BJ (cell line): ENCODE results near the gene CNOT3. TPM values are rescaled to one million over a fixed set of nuclear protein-coding genes. Genes with fewer than 3 reads are reported as not detected.

Experiments
- CTCF ChIA-PET: fragments of 350-600 bp; formaldehyde crosslinking; extraction: SDS; loops from one replicate; lab custom pipeline; 2021; ENCODE audit warnings: antibody characterized with exemption, inconsistent platforms; lab: Yijun Ruan, JAX
- POLR2A ChIA-PET: fragments of 300-600 bp; sonication (Branson Sonifier 250); formaldehyde crosslinking; extraction: SDS; loops from one replicate; lab custom pipeline; 2021; ENCODE audit warnings: antibody characterized with exemption; lab: Charles Lee
- DNase-seq: peaks from one replicate; pipeline ENCODE4 v3.0.0-alpha.2; 2011; ENCODE audit warnings: low read depth
- H3K27me3 ChIP-seq: 2 replicates; pipeline ENCODE4 v1.6.0; 2011; ENCODE audit warnings: low read length; ENCODE audit not compliant: control insufficient read depth, insufficient read depth
- H3K36me3 ChIP-seq: 2 replicates; pipeline ENCODE4 v1.5.1; 2011; ENCODE audit warnings: low read length; ENCODE audit not compliant: control insufficient read depth, insufficient read depth
- H3K4me3 ChIP-seq: 2 replicates; pipeline ENCODE4 v1.5.1; 2011; ENCODE audit warnings: low read depth, mild to moderate bottlenecking, control low read depth, low read length
- polyA plus RNA-seq: library from polyadenylated mRNA; depleted of rRNA; stranded (reverse); fragments of >200 nt; gene quantifications from 2 replicates; pipeline ENCODE4 v1.2.3, GENCODE V29; 2011
- TF ChIP-seq, protein P1 (sequence below): IDR thresholded peaks from 2 replicates; pipeline ENCODE4 v1.5.1; 2011; ENCODE audit warnings: low read depth, mild to moderate bottlenecking, control low read depth, inconsistent platforms, low read length, moderate library complexity; ENCODE audit not compliant: insufficient read depth

Gene CNOT3
- polyA plus RNA-seq, 1 experiment: 6.3 TPM

DNA sequence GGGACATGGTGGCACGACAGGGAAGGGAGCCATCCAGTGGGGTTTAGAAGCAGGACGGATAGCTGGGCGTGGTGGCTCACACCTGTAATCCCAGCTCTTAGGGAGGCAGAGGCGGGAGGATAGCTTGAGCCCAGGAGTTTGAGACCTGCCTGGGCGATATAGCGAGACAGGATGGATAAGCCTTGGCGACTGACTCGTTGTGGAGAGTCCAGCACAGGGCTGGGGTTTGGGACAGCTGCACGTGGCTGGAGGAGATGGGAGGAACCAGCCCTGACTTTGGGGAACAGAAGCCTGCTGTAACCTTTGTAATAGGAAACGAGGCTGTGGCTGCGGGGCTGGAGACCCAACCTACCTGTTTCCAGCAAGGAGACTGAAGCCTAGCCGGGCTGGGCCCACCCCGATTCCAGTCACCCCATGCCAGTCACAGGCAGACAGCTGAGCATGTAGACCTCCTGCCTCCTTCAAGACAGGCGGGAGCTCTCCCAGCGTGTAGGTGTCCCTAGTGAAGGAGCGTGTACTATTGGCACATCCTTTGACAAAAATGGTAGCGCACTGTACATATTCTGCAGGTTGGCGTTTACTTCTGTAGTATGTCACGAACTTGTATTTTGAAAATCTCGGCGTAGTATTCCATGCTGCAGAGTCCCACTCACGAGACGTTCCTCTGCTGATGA, 13.9 kb downstream of the CNOT3 start:
- Histone ChIP-seq H3K27me3 (no peaks in the 10 kb centered on the region), H3K4me3 (no peak overlapping the region), H3K36me3 (peaks cover 65% of the 10 kb centered on the region)
- TF ChIP-seq, protein P1, sequence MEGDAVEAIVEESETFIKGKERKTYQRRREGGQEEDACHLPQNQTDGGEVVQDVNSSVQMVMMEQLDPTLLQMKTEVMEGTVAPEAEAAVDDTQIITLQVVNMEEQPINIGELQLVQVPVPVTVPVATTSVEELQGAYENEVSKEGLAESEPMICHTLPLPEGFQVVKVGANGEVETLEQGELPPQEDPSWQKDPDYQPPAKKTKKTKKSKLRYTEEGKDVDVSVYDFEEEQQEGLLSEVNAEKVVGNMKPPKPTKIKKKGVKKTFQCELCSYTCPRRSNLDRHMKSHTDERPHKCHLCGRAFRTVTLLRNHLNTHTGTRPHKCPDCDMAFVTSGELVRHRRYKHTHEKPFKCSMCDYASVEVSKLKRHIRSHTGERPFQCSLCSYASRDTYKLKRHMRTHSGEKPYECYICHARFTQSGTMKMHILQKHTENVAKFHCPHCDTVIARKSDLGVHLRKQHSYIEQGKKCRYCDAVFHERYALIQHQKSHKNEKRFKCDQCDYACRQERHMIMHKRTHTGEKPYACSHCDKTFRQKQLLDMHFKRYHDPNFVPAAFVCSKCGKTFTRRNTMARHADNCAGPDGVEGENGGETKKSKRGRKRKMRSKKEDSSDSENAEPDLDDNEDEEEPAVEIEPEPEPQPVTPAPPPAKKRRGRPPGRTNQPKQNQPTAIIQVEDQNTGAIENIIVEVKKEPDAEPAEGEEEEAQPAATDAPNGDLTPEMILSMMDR: no peak
- no peak for DNase-seq
- CTCF ChIA-PET: interaction anchor here (1.0 kb wide), 1 partner anchor 9 kb away, joined by 3 read pairs; no protein-coding TSS in a partner anchor
- POLR2A ChIA-PET: no interaction called here

DNA sequence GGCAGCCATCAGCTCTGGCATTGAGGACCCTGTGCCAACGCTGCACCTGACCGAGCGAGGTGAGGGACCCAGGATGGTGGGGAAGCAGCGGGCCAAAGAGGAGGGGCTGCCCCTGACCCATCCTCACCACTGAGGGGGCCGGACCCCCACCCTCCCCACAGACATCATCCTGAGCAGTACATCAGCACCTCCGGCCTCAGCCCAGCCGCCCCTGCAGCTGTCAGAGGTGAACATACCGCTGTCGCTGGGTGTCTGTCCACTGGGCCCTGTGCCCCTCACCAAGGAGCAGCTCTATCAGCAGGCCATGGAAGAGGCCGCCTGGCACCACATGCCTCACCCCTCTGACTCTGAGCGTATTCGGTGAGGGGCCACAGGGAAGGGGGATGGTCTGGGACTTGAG, 14.7 kb downstream of the CNOT3 start:
- no peaks in the 10 kb centered on the region for H3K27me3 ChIP-seq
- ChIA-PET CTCF (no interaction called here), POLR2A (no interaction called here)
- no peak for DNase-seq
- no peak overlapping the region for H3K4me3 ChIP-seq
- TF ChIP-seq, protein P1: no peak
- H3K36me3 ChIP-seq: peaks cover 64% of the 10 kb centered on the region

DNA sequence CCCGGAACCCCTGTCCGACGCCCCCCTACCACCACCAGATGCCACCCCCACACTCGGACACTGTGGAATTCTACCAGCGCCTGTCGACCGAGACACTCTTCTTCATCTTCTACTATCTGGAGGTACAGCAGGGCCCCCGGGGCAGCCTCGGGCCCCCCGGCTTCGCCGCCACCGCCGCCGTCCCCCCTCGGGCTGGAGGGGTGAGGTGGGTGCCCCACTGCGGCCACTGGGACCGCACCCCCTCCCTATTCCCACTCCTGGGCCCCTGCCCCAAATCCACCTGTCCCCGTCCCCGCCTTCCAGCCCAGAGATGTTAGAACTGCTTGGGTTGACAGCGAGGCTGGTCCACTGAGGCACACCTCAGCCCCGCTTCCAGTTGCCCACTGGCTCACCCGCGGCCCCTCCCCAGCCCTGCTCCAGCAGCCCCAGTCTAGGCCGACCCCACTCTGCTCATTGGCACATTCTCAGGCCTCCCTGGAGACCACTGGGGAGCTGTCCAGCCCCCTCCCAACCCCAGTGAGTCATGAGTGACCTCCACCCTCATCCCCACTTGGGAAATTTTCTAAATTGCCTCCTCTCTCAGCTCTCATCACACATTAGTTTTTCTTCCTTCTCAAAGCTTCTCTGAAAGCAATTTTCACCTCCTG, 15.4 kb downstream of the CNOT3 start:
- ChIA-PET CTCF (interaction anchor here (0.8 kb wide), 1 partner anchor 16 kb away, joined by 4 read pairs; no protein-coding TSS in a partner anchor), POLR2A (no interaction called here)
- no peak for DNase-seq
- Histone ChIP-seq H3K27me3 (no peaks in the 10 kb centered on the region), H3K4me3 (no peak overlapping the region), H3K36me3 (peaks cover 58% of the 10 kb centered on the region)
- TF ChIP-seq, protein P1: no peak

DNA sequence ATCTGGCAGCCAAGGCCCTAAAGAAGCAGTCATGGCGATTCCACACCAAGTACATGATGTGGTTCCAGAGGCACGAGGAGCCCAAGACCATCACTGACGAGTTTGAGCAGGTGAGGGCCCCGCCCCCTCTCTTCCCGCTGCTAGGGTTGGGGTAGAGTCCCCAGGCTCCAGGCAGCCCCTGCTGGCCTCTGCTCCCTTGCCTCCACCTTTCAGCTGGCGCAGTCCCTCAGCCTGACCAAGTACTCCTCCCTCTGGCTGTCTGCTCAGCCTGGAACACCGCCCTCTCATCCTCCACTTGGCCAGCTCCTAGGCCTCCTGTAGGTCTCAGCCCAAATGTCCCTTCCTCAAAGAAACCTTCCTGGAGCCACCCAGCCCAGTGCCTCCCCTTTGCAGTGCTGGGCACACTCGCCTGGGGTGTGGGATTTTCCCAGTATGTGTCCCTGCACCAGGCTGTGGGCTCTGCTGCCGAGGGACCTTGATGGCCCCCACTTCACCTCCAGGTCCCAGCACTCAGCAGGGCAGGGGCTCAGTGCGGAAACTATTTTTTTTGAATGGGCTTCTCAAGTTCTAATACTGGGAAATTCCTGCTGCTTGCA, 16.3 kb downstream of the CNOT3 start:
- TF ChIP-seq, protein P1: no peak
- no peak overlapping the region for H3K4me3 ChIP-seq
- H3K27me3 ChIP-seq: no peaks in the 10 kb centered on the region
- CTCF ChIA-PET: interaction anchor here (0.8 kb wide), 1 partner anchor 17 kb away, joined by 4 read pairs; no protein-coding TSS in a partner anchor
- POLR2A ChIA-PET: no interaction called here
- DNase-seq: no peak
- H3K36me3 ChIP-seq: peaks cover 54% of the 10 kb centered on the region
